KOPT-K1 (cell line): ENCODE data around the gene C11orf91.

Source experiments
- H3K27ac ChIP-seq: fragments of 200-600 bp; sonication (generic); 2 replicates; pipeline ENCODE4 v1.5.1; 2016; ENCODE audit warnings: antibody characterized with exemption, mild to moderate bottlenecking, low read depth, low read length; ENCODE audit not compliant: poor library complexity, severe bottlenecking
- H3K36me3 ChIP-seq: fragments of 200-600 bp; sonication (generic); 2 replicates; pipeline ENCODE4 v1.5.1; 2017; ENCODE audit warnings: antibody characterized with exemption, mild to moderate bottlenecking, low read length, moderate library complexity; ENCODE audit not compliant: insufficient read depth
- H3K9me3 ChIP-seq: fragments of 200-600 bp; sonication (generic); 2 replicates; pipeline ENCODE4 v1.5.1; 2017; ENCODE audit warnings: antibody characterized with exemption, low read length, mild to moderate bottlenecking; ENCODE audit not compliant: insufficient read depth, poor library complexity, severe bottlenecking

The C11orf91 gene

GRCh38 chr11:33659370-33660139 lies 41.1 kb downstream of the C11orf91 start:
- Histone ChIP-seq H3K36me3 (no peaks in the 10 kb centered on the region), H3K9me3 (no peaks in the 10 kb centered on the region), H3K27ac (no peak overlapping the region)

- Histone ChIP-seq H3K27ac (no peak overlapping the region), H3K9me3 (no peaks in the 10 kb centered on the region), H3K36me3 (no peaks in the 10 kb centered on the region)
These were observed 42.3 kb downstream of the C11orf91 start for GRCh38 chr11:33658195-33658900.

- H3K27ac ChIP-seq = no peak overlapping the region
- H3K36me3 ChIP-seq = no peaks in the 10 kb centered on the region
- H3K9me3 ChIP-seq = no peaks in the 10 kb centered on the region
These were observed 42.9 kb downstream of the C11orf91 start for GRCh38 chr11:33657757-33658156.

- Histone ChIP-seq H3K9me3 (no peaks in the 10 kb centered on the region), H3K36me3 (no peaks in the 10 kb centered on the region), H3K27ac (no peak overlapping the region)
These were observed 43.9 kb downstream of the C11orf91 start for GRCh38 chr11:33656768-33657167.

DNA sequence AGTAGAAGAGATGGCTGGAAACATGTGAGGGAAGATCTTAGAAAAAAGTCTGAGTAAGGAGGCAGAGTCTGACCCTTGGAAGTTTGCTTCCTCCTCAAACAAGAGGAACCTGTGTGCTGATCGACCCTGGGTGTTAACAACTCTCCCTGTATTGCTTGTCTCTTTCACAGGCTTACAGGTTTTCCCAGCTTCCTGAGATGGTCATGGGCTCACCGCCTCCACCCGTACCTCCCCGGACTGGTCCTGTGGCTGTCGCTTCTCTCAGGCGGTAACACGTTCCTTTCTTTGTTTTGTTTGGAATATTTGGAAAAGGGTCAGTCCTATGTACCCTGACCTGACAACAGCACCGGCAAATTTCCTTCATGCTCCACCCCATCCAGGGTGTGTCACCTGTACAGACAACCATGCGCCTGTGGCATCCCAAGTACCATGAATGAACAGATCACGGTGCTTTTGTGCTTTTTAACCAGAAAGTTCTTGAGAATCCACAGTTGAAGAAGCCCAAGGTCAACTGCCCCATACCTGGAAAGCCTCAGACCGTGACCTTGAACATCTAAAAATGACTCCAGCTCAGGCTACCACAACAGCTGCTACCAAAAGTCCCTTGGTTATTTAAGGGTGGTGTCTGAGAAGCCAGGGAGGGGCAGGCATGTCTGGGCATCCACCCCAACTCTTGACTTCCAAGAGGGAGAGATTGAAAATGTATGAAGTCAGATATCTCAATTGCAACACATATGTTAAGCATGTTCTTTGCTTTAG lies 44.6 kb downstream of the C11orf91 start:
- no peaks in the 10 kb centered on the region for H3K9me3 ChIP-seq
- H3K36me3 ChIP-seq = no peaks in the 10 kb centered on the region
- no peak overlapping the region for H3K27ac ChIP-seq

DNA sequence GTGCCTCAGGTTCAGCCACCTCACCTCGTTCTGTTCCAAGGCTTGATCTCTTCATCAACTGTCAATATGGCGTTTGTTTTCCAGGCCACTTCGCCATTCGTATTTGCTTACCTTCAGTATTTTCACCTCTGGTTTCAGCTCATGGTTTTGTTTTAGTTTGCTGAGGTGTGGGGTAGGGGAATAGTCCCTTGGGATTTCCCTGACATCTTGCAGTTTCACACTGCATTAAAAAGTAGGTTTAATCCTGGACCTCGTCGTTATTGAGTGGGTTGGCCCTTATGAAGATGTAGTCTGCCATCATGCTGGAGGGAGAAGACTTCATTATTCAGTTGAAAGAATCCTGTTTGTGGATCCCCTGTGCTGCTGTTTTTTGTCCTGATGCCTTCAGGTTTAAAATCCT lies 46.0 kb downstream of the C11orf91 start:
- Histone ChIP-seq H3K27ac (no peak overlapping the region), H3K36me3 (no peaks in the 10 kb centered on the region), H3K9me3 (no peaks in the 10 kb centered on the region)

DNA sequence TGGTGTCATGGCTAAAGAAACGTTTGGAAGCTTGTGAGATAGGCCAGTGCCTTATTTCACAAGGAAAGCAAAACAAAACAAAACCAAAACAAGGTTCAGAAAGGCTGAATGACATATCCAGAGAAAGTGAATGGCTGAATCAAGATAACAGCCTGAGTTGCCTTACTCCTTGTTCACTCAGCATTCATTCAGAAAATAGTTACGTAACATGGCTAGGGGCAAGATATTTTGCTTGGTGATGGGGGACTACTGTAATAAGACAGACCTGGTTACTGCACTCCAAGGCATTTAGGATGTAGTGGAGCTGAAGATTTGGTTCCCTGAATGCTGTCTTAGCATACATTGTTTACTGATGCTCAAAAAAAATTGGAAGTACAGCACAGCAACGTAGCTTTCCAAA lies 47.7 kb downstream of the C11orf91 start:
- no peaks in the 10 kb centered on the region for H3K36me3 ChIP-seq
- no peaks in the 10 kb centered on the region for H3K9me3 ChIP-seq
- no peak overlapping the region for H3K27ac ChIP-seq

- no peaks in the 10 kb centered on the region for H3K9me3 ChIP-seq
- no peaks in the 10 kb centered on the region for H3K36me3 ChIP-seq
- H3K27ac ChIP-seq = no peak overlapping the region
These were observed 48.2 kb downstream of the C11orf91 start for GRCh38 chr11:33652431-33652830.

GRCh38 chr11:33651990-33652389 lies 48.6 kb downstream of the C11orf91 start:
- no peaks in the 10 kb centered on the region for H3K9me3 ChIP-seq
- no peak overlapping the region for H3K27ac ChIP-seq
- H3K36me3 ChIP-seq = no peaks in the 10 kb centered on the region

- H3K9me3 ChIP-seq = no peaks in the 10 kb centered on the region
- no peaks in the 10 kb centered on the region for H3K36me3 ChIP-seq
- H3K27ac ChIP-seq = no peak overlapping the region
These were observed 49.1 kb downstream of the C11orf91 start for GRCh38 chr11:33651555-33651954.

DNA sequence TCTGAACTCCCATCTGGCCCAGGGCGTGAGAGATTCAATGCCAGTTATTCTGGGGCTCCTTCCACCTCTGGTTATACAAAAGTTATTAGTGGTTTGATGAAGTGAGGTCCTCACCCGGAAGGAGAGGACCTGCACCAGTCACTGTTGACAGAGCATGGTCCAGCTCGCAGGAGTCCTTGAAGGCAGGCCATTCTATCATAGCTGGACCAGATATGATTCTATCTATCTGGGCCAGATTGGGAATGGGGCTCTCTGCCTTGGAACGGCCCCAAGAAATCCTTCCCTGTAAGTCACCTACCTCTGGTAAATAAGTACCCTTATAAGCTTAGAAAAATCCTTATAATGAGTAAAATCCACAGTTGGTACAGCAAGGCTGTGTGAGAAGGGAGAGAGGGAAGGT lies 50.7 kb downstream of the C11orf91 start:
- Histone ChIP-seq H3K9me3 (no peaks in the 10 kb centered on the region), H3K27ac (no peak overlapping the region), H3K36me3 (no peaks in the 10 kb centered on the region)
